ENCODE data around the gene LHX2. TPM values are rescaled to one million over a fixed set of nuclear protein-coding genes. Genes with fewer than 3 reads are reported as not detected.
A peak's percentile ranks its signal among the peaks of the same experiment; 100 is the strongest.

Gene LHX2
- total RNA-seq, 2 experiments from 2014 or later, result not detected

GRCh38 chr9:124017929-124018729 is 6.6 kb downstream of the LHX2 start:
- ChIA-PET POLR2A (no interaction called here), CTCF (interaction anchor here (1.2 kb wide), 1 partner anchor 14 kb away, joined by 3 read pairs; no protein-coding TSS in a partner anchor)
- DNase-seq (no peak), ATAC-seq (no peak)
- H3K4me1 Mint-ChIP-seq (ENCODE audit: low read depth), result peaks cover 19% of the 10 kb centered on the region
- H3K36me3 Mint-ChIP-seq (ENCODE audit: low read depth), result peaks cover 10% of the 10 kb centered on the region
- peak overlapping the region; percentile 38 for H3K4me3 Mint-ChIP-seq
- no peaks in the 10 kb centered on the region for H3K9me3 Mint-ChIP-seq (ENCODE audit: insufficient read depth)
- peaks cover 83% of the 10 kb centered on the region for H3K27me3 Mint-ChIP-seq (ENCODE audit: low read depth)
- peak overlapping the region; percentile 55 for H3K27ac Mint-ChIP-seq

- ATAC-seq (no peak), DNase-seq (no peak)
- H3K27ac Mint-ChIP-seq, result peak overlapping the region; percentile 55
- H3K36me3 Mint-ChIP-seq (ENCODE audit: low read depth), result peaks cover 10% of the 10 kb centered on the region
- POLR2A ChIA-PET, result no interaction called here
- peak overlapping the region; percentile 38 for H3K4me3 Mint-ChIP-seq
- H3K4me1 Mint-ChIP-seq (ENCODE audit: low read depth), result peaks cover 19% of the 10 kb centered on the region
- no peaks in the 10 kb centered on the region for H3K9me3 Mint-ChIP-seq (ENCODE audit: insufficient read depth)
- CTCF ChIA-PET, result interaction anchor here (1.0 to 1.7 kb wide), 3 partner anchors 15 to 22 kb away, joined by 3 to 5 read pairs (median 4); no protein-coding TSS in a partner anchor
- peaks cover 84% of the 10 kb centered on the region for H3K27me3 Mint-ChIP-seq (ENCODE audit: low read depth)
Observed at GRCh38 chr9:124018730-124019697, 7.4 kb downstream of the LHX2 start.

DNA sequence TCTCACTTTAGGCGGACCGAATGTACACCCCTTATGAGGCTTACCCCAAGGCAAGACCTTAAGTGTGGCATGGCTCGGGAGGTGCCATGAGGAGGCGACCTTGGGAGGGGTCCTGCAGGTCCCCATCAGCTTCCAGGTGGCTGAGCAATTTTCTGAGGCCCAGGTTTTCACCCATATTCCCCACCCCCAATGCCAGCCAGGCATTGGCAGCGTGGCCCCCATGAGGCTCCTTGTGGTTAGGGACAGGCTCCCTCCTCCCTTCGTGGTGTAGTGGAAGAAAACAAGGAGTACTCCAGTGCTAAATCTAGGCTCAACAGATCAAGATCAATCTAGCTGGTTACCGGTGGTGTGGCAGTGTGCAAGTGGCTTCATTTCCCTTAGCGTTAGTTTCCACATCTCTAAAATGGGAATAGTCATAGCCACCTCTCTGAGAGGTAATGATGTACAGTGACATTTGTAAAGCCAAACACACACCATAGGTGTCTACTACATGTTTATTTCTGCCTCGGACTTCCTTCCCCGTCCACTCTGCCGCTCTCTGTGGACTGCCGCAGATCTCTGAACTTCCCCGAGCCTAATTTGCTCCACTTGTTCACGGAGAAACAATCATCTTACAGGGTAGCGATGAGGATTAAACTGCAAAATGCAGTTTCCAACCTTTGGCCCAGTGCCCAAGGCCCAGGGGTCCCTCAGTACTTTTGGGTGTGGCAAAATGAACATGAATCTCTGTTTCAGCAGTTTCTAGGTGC is 8.4 kb downstream of the LHX2 start:
- DNase-seq, result no peak
- POLR2A ChIA-PET, result no interaction called here
- H3K4me1 Mint-ChIP-seq (ENCODE audit: low read depth), result peaks cover 19% of the 10 kb centered on the region
- no peak overlapping the region for H3K27ac Mint-ChIP-seq
- H3K36me3 Mint-ChIP-seq (ENCODE audit: low read depth), result peaks cover 10% of the 10 kb centered on the region
- H3K9me3 Mint-ChIP-seq (ENCODE audit: insufficient read depth), result no peaks in the 10 kb centered on the region
- CTCF ChIA-PET, result interaction anchor here (1.7 kb wide), 1 partner anchor 21 kb away, joined by 4 read pairs; no protein-coding TSS in a partner anchor
- no peak for ATAC-seq
- no peak overlapping the region for H3K4me3 Mint-ChIP-seq
- peaks cover 84% of the 10 kb centered on the region for H3K27me3 Mint-ChIP-seq (ENCODE audit: low read depth)

- POLR2A ChIA-PET, result interaction anchor here (0.7 kb wide), 1 partner anchor 17 kb away, joined by 3 read pairs; no protein-coding TSS in a partner anchor
- no peak for DNase-seq
- H3K27me3 Mint-ChIP-seq (ENCODE audit: low read depth), result peaks cover 82% of the 10 kb centered on the region
- H3K36me3 Mint-ChIP-seq (ENCODE audit: low read depth), result peaks cover 7% of the 10 kb centered on the region
- no peak for ATAC-seq
- CTCF ChIA-PET, result interaction anchor here (1.7 kb wide), 1 partner anchor 21 kb away, joined by 4 read pairs; no protein-coding TSS in a partner anchor
- H3K4me3 Mint-ChIP-seq, result no peak overlapping the region
- H3K9me3 Mint-ChIP-seq (ENCODE audit: insufficient read depth), result no peaks in the 10 kb centered on the region
- H3K4me1 Mint-ChIP-seq (ENCODE audit: low read depth), result peaks cover 19% of the 10 kb centered on the region
- no peak overlapping the region for H3K27ac Mint-ChIP-seq
Observed at GRCh38 chr9:124020520-124021384, 9.2 kb downstream of the LHX2 start.

GRCh38 chr9:124021385-124021769 is 9.8 kb downstream of the LHX2 start:
- ChIA-PET CTCF (no interaction called here), POLR2A (interaction anchor here (0.7 kb wide), 1 partner anchor 17 kb away, joined by 3 read pairs; no protein-coding TSS in a partner anchor)
- H3K4me1 Mint-ChIP-seq (ENCODE audit: low read depth), result peaks cover 17% of the 10 kb centered on the region
- ATAC-seq, result no peak
- no peaks in the 10 kb centered on the region for H3K9me3 Mint-ChIP-seq (ENCODE audit: insufficient read depth)
- H3K27me3 Mint-ChIP-seq (ENCODE audit: low read depth), result peaks cover 80% of the 10 kb centered on the region
- no peak overlapping the region for H3K4me3 Mint-ChIP-seq
- peaks cover 5% of the 10 kb centered on the region for H3K36me3 Mint-ChIP-seq (ENCODE audit: low read depth)
- H3K27ac Mint-ChIP-seq, result no peak overlapping the region
- DNase-seq, result no peak

DNA sequence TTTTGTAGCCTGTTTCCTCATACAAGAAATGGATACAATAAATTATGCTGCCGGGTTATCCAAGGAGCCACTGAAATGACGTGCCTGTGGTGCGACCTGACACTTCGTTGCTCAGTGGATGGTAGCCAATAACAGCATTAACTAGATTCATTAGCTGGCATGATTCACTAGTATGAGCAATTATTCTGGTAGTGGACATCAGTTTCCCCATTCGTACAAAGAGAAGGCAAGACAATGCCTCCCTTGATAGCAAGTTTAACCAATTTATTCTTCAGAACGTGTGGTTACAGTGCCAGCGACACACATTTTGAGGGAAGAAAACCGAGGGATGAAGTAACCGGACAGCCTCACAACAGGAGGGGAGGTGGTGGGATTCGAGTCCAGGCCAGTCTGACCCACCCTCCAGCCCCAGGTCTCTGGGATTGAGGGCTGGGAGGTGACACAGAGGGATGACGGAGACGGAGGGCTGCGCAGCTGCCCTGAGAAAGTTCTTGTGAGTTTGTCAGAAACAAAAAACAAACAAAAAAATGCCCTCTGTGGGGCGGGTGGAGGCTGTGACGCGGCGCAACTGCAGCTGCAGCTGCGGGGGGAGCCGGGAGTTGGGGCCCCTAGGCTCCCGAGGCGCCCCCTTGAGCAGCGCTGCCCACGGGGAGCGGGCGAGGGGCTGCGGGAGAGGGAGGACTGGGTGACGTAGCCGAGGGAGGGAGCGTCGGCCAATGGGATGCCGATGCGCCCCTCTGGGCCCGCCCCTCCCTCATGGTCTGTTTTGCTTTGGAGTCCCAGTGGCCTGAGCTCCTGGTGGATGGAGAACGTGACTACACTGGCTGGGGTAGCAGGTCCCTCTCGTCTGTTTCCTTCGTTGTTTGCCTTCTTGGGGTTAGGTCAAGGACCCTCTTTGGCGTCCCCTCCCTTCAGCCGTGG is 10.9 kb downstream of the LHX2 start:
- ATAC-seq (no peak), DNase-seq (no peak)
- Mint-ChIP-seq H3K4me3 (no peak overlapping the region), H3K4me1 (ENCODE audit: low read depth) (peaks cover 9% of the 10 kb centered on the region), H3K36me3 (ENCODE audit: low read depth) (no peaks in the 10 kb centered on the region), H3K27me3 (ENCODE audit: low read depth) (peaks cover 69% of the 10 kb centered on the region), H3K9me3 (ENCODE audit: insufficient read depth) (no peaks in the 10 kb centered on the region), H3K27ac (no peak overlapping the region)
- ChIA-PET POLR2A (no interaction called here), CTCF (interaction anchor here (1.8 kb wide), 1 partner anchor 18 kb away, joined by 6 read pairs; no protein-coding TSS in a partner anchor)

GRCh38 chr9:124024107-124024506 is 12.5 kb downstream of the LHX2 start:
- Mint-ChIP-seq H3K4me3 (no peak overlapping the region), H3K9me3 (ENCODE audit: insufficient read depth) (no peaks in the 10 kb centered on the region), H3K36me3 (ENCODE audit: low read depth) (no peaks in the 10 kb centered on the region), H3K27me3 (ENCODE audit: low read depth) (peaks cover 63% of the 10 kb centered on the region), H3K4me1 (ENCODE audit: low read depth) (peaks cover 8% of the 10 kb centered on the region), H3K27ac (no peak overlapping the region)
- DNase-seq (no peak), ATAC-seq (no peak)
- CTCF ChIA-PET, result interaction anchor here (1.5 kb wide), 1 partner anchor 482 kb away, joined by 3 read pairs; no protein-coding TSS in a partner anchor
- POLR2A ChIA-PET, result no interaction called here

DNA sequence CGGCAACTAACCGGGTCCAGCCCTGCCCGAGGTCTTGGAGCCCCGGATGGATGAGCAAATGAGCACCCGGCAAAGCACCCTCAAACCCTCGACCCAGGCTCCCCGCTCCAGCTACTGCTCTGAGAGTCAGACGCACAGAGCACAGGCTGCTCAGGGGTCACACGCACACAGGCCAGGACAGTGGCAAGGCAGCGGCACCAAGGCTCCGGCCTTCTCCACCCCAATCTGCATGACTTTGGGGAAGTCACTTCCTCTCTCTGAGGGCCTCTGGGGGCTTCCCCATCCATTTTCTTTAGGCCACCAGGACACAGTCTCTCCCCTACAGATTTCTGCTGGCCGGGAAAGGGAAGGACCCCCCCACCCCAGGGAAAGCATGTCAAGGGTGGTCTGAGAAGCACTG is 18.0 kb downstream of the LHX2 start:
- Mint-ChIP-seq H3K4me3 (no peak overlapping the region), H3K27ac (no peak overlapping the region), H3K27me3 (ENCODE audit: low read depth) (peaks cover 37% of the 10 kb centered on the region), H3K9me3 (ENCODE audit: insufficient read depth) (no peaks in the 10 kb centered on the region), H3K4me1 (ENCODE audit: low read depth) (no peaks in the 10 kb centered on the region), H3K36me3 (ENCODE audit: low read depth) (no peaks in the 10 kb centered on the region)
- POLR2A ChIA-PET, result no interaction called here
- DNase-seq, result no peak
- no peak for ATAC-seq
- CTCF ChIA-PET, result no interaction called here

- DNase-seq, result no peak
- ATAC-seq, result no peak
- H3K27me3 Mint-ChIP-seq (ENCODE audit: low read depth), result peaks cover 37% of the 10 kb centered on the region
- no peaks in the 10 kb centered on the region for H3K4me1 Mint-ChIP-seq (ENCODE audit: low read depth)
- CTCF ChIA-PET, result no interaction called here
- POLR2A ChIA-PET, result no interaction called here
- H3K36me3 Mint-ChIP-seq (ENCODE audit: low read depth), result no peaks in the 10 kb centered on the region
- no peaks in the 10 kb centered on the region for H3K9me3 Mint-ChIP-seq (ENCODE audit: insufficient read depth)
- no peak overlapping the region for H3K27ac Mint-ChIP-seq
- no peak overlapping the region for H3K4me3 Mint-ChIP-seq
Observed at GRCh38 chr9:124030969-124031451, 19.4 kb downstream of the LHX2 start.

DNA sequence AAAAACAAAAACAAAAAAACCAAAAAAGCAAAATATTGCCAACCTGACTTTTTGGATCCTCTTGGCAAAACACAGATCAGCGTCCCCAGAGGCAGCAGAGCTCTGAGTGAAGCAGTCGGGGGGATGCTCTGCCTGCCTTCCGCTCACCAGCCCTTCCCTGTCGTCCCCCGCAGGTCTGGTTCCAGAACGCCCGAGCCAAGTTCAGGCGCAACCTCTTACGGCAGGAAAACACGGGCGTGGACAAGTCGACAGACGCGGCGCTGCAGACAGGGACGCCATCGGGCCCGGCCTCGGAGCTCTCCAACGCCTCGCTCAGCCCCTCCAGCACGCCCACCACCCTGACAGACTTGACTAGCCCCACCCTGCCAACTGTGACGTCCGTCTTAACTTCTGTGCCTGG is 20.7 kb downstream of the LHX2 start:
- Mint-ChIP-seq H3K36me3 (ENCODE audit: low read depth) (no peaks in the 10 kb centered on the region), H3K27ac (no peak overlapping the region), H3K9me3 (ENCODE audit: insufficient read depth) (no peaks in the 10 kb centered on the region), H3K27me3 (ENCODE audit: low read depth) (peaks cover 40% of the 10 kb centered on the region), H3K4me1 (ENCODE audit: low read depth) (no peaks in the 10 kb centered on the region), H3K4me3 (no peak overlapping the region)
- CTCF ChIA-PET, result interaction anchor here (1.8 kb wide), 1 partner anchor 9 kb away, joined by 4 read pairs; no protein-coding TSS in a partner anchor
- DNase-seq, result no peak
- ATAC-seq, result no peak
- POLR2A ChIA-PET, result no interaction called here
